GM10266 (cell line): ENCODE measurements around the gene PPP2R5E.

Experiments used
- DNase-seq: peaks from one replicate; pipeline ENCODE4 v3.0.0; 2012; ENCODE audit errors: extremely low spot score
- CTCF ChIP-seq: IDR thresholded peaks from 2 replicates; pipeline ENCODE4 v1.5.1; 2012; ENCODE audit warnings: mild to moderate bottlenecking, low read depth; ENCODE audit not compliant: control insufficient read depth, insufficient read depth; ENCODE audit errors: missing control alignments

The PPP2R5E gene

GRCh38 chr14:63444588-63444987 is 98.6 kb downstream of the PPP2R5E start:
- no peak for DNase-seq
- TF ChIP-seq CTCF = no peak

GRCh38 chr14:63443988-63444387 is 99.2 kb downstream of the PPP2R5E start:
- TF ChIP-seq CTCF = no peak
- no peak for DNase-seq

- no peak for DNase-seq
- TF ChIP-seq CTCF = no peak
These were observed 99.8 kb downstream of the PPP2R5E start for GRCh38 chr14:63443361-63443760.

GRCh38 chr14:63438065-63438757 is 105.0 kb downstream of the PPP2R5E start:
- TF ChIP-seq CTCF = peak; percentile 36
- DNase-seq = no peak

- DNase-seq = no peak
- no peak for TF ChIP-seq CTCF
These were observed 106.7 kb downstream of the PPP2R5E start for GRCh38 chr14:63436286-63437098.

DNA sequence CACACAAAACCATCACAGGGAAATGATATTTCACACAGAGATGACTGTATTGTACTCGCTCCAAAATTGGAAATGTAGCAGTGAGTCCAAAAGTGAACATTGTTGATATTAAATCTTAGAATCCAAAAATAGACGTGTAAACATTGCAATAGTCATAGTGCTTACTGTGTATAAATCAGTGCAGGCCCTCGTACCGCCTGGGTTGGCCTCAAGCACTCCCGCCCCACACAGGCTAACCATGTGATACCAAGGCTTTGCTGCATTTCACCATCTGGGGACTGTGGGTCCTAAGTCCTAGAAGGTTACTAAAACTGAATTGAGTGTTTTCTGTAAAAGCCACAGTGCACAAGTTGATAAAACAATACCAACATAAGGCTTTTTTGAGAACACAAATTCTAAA is 107.3 kb downstream of the PPP2R5E start:
- no peak for TF ChIP-seq CTCF
- no peak for DNase-seq

GRCh38 chr14:63435204-63435603 is 108.0 kb downstream of the PPP2R5E start:
- DNase-seq = no peak
- no peak for TF ChIP-seq CTCF
